ENCODE measurements around the gene BTBD16. TPM values are rescaled to one million over a fixed set of nuclear protein-coding genes. Genes with fewer than 3 reads are reported as not detected.

BTBD16 gene
- total and polyA plus RNA-seq, 2 of the 4 experiments (the other 2 are of a cell fraction): not detected

GRCh38 chr10:122222638-122223037 is 48.5 kb upstream of the BTBD16 start:
- H4K91ac ChIP-seq (ENCODE audit: insufficient read depth, low read depth, low read length): no peak overlapping the region
- no peak overlapping the region for H3K14ac ChIP-seq (replicated peaks; ENCODE audit: low read depth, low read length)
- no peak overlapping the region for H4K8ac ChIP-seq (ENCODE audit: low read depth in 2 of 2, low read length in 2 of 2)
- H3K4ac ChIP-seq (ENCODE audit: low read depth, low read length): no peak overlapping the region
- H2BK120ac ChIP-seq (ENCODE audit: low read depth, low read length): no peak overlapping the region
- no peak overlapping the region for H2BK20ac ChIP-seq (ENCODE audit: low read depth, low read length)
- no peaks in the 10 kb centered on the region for H3K27me3 ChIP-seq (ENCODE audit: control insufficient read depth, insufficient read depth, low read length)
- H2AFZ ChIP-seq (replicated peaks; ENCODE audit: low read length, poor library complexity): no peak overlapping the region
- H3K56ac ChIP-seq (ENCODE audit: extremely low read depth, insufficient read depth, low read length): no peak overlapping the region
- no peak overlapping the region for H3K9ac ChIP-seq (ENCODE audit: low read depth, low read length)
- no peak overlapping the region for H2BK5ac ChIP-seq (ENCODE audit: low read depth, low read length, poor library complexity, severe bottlenecking)
- H3K27ac ChIP-seq (ENCODE audit: insufficient read depth, low read length): no peak overlapping the region
- TF ChIP-seq POLR2A (IDR thresholded peaks at IDR 0.05; ENCODE audit: low read depth, low read length) (no peak), CHD1 (IDR thresholded peaks at IDR 0.05; ENCODE audit: low read depth, low read length) (no peak), SMC3 (IDR thresholded peaks at IDR 0.05; ENCODE audit: low read depth, low read length) (no peak), USF2 (IDR thresholded peaks at IDR 0.05; ENCODE audit: low read depth, low read length) (no peak), FOS (IDR thresholded peaks at IDR 0.05; ENCODE audit: low read depth, low read length) (no peak), RFX5 (IDR thresholded peaks at IDR 0.05; ENCODE audit: low read depth, low read length) (no peak), CTCF (conservative IDR thresholded peaks at IDR 0.05; ENCODE audit: low read depth, low read length) (no peak), NFE2L2 (IDR thresholded peaks at IDR 0.05; ENCODE audit: low read depth, low read length) (no peak), MAFK (IDR thresholded peaks at IDR 0.05; ENCODE audit: low read depth, low read length) (no peak), CEBPB (IDR thresholded peaks at IDR 0.05; ENCODE audit: low read depth, low read length) (no peak), ELK1 (IDR thresholded peaks at IDR 0.05; ENCODE audit: borderline replicate concordance, low read depth, low read length) (no peak), RCOR1 (IDR thresholded peaks at IDR 0.05; ENCODE audit: insufficient replicate concordance, low read length) (no peak), MAZ (IDR thresholded peaks at IDR 0.05; ENCODE audit: borderline replicate concordance, low read depth, low read length) (no peak), RAD21 (IDR thresholded peaks at IDR 0.05; ENCODE audit: low read length) (no peak), MXI1 (IDR thresholded peaks at IDR 0.05; ENCODE audit: borderline replicate concordance, low read depth, low read length) (no peak), BHLHE40 (IDR thresholded peaks at IDR 0.05; ENCODE audit: low read depth, low read length) (no peak)
- no CpG with 5 or more reads among the region's 7 CpGs for WGBS, 2 experiments (ENCODE audit: extremely low coverage in 2 of 2, insufficient read length in 1 of 2)
- dilution Hi-C loops (cut with HindIII; ENCODE audit: low sequenced_read_pairs, unreplicated experiment) (no loop called here), intact Hi-C loops (cut with micrococcal nuclease) (no loop called here), in situ Hi-C loops (cut with MboI; ENCODE audit: low sequenced_read_pairs) (no loop called here)
- no peaks in the 10 kb centered on the region for H3K9me3 ChIP-seq (ENCODE audit: control insufficient read depth, insufficient read depth, low read length)
- peaks cover 3% of the 10 kb centered on the region; the same call in 1 of the 2 replicates for H3K9me1 ChIP-seq (ENCODE audit: insufficient read depth, low read length)
- no peak overlapping the region for H2AK5ac ChIP-seq (ENCODE audit: low read depth, low read length)
- no peak overlapping the region for H3K4me3 ChIP-seq (ENCODE audit: insufficient read depth, low read depth, low read length)
- H2AK9ac ChIP-seq (replicated peaks; ENCODE audit: low read depth, low read length, poor library complexity): no peak overlapping the region
- no peaks in the 10 kb centered on the region for H4K20me1 ChIP-seq (ENCODE audit: insufficient read depth, low read length)
- H3K23ac ChIP-seq (ENCODE audit: low read depth, low read length): no peak overlapping the region
- no TSS peak for BruUV-seq (replicated peaks)
- no peak overlapping the region for H4K5ac ChIP-seq (ENCODE audit: low read depth, low read length)
- DNase-seq: no peak
- H3K79me1 ChIP-seq (ENCODE audit: low read depth in 1 of 2, low read length in 2 of 2): no peaks in the 10 kb centered on the region; a peak in 1 of 4 replicates
- H3K4me1 ChIP-seq (ENCODE audit: control insufficient read depth, insufficient read depth, low read length): no peaks in the 10 kb centered on the region
- no peak overlapping the region for H3K4me2 ChIP-seq (ENCODE audit: low read depth, low read length)
- peaks cover 20% of the 10 kb centered on the region for H3K36me3 ChIP-seq (ENCODE audit: control insufficient read depth, insufficient read depth, low read length)
- ChIA-PET POLR2A (ENCODE audit: unreplicated experiment) (no interaction called here), CTCF (interaction anchor here (0.7 kb wide), 1 partner anchor 60 kb away, joined by 3 read pairs; no protein-coding TSS in a partner anchor)
- ATAC-seq (ENCODE audit: low read depth): no peak
- no peak overlapping the region for H3K18ac ChIP-seq (ENCODE audit: low read depth, low read length)
- H2BK15ac ChIP-seq (ENCODE audit: low read depth, low read length): no peak overlapping the region

All from IMR-90 (cell line).